ENCODE data around the gene CCDC68. TPM values are rescaled to one million over a fixed set of nuclear protein-coding genes. Genes with fewer than 3 reads are reported as not detected.

The CCDC68 gene
- total and polyA plus RNA-seq, 7 donors, result 1.0 to 2.0 (median 1.6) TPM

- Histone ChIP-seq H3K27me3 (ENCODE audit: insufficient read depth in 3 of 3, low read length in 2 of 3) (peaks cover 0 to 4% (median 0%) of the 10 kb centered on the region in 3 donors), H3K4me1 (no peaks in the 10 kb centered on the region), H3K36me3 (ENCODE audit: insufficient read depth in 1 of 2, low read depth in 1 of 2) (no peaks in the 10 kb centered on the region), H3K4me3 (no peak overlapping the region), H3K9me3 (no peaks in the 10 kb centered on the region), H3K27ac (no peak overlapping the region)
- WGBS, 3 donors, result 40 to 62% (median 55%) methylated on average over 5 of the region's 5 CpGs
- TF ChIP-seq CTCF (IDR thresholded peaks at IDR 0.05), result no peak
- ATAC-seq, result no peak
- intact Hi-C loops (cut with DNase I), result no loop called here
- no peak for DNase-seq
These were observed 78.7 kb downstream of the CCDC68 start for GRCh38 chr18:54880395-54881105.

- no peaks in the 10 kb centered on the region for H3K36me3 ChIP-seq (ENCODE audit: insufficient read depth in 1 of 2, low read depth in 1 of 2)
- intact Hi-C loops (cut with DNase I), result no loop called here
- no peak overlapping the region for H3K4me3 ChIP-seq
- WGBS, 3 donors, result 79 to 88% (median 81%) methylated on average over 4 of the region's 4 CpGs
- no peaks in the 10 kb centered on the region for H3K4me1 ChIP-seq
- H3K27me3 ChIP-seq (ENCODE audit: insufficient read depth in 3 of 3, low read length in 2 of 3), result peaks cover 0 to 4% (median 0%) of the 10 kb centered on the region in 3 donors
- H3K9me3 ChIP-seq, result no peaks in the 10 kb centered on the region
- ATAC-seq, result no peak
- no peak overlapping the region for H3K27ac ChIP-seq
- no peak for DNase-seq
- TF ChIP-seq CTCF (IDR thresholded peaks at IDR 0.05), result no peak
These were observed 79.6 kb downstream of the CCDC68 start for GRCh38 chr18:54879691-54880090.

- intact Hi-C loops (cut with DNase I), result no loop called here
- DNase-seq (no peak), ATAC-seq (no peak)
- Histone ChIP-seq H3K27me3 (ENCODE audit: insufficient read depth in 3 of 3, low read length in 2 of 3) (peaks cover 0 to 4% (median 0%) of the 10 kb centered on the region in 3 donors), H3K4me3 (no peak overlapping the region), H3K36me3 (ENCODE audit: insufficient read depth in 1 of 2, low read depth in 1 of 2) (no peaks in the 10 kb centered on the region), H3K27ac (no peak overlapping the region), H3K4me1 (no peaks in the 10 kb centered on the region), H3K9me3 (no peaks in the 10 kb centered on the region)
- TF ChIP-seq CTCF (IDR thresholded peaks at IDR 0.05), result no peak
- WGBS, 3 donors, result 68 to 73% (median 70%) methylated on average over 3 of the region's 3 CpGs
These were observed 80.5 kb downstream of the CCDC68 start for GRCh38 chr18:54878659-54879358.

- intact Hi-C loops (cut with DNase I), result no loop called here
- Histone ChIP-seq H3K27me3 (ENCODE audit: insufficient read depth in 3 of 3, low read length in 2 of 3) (peaks cover 0 to 4% (median 0%) of the 10 kb centered on the region in 3 donors), H3K4me3 (no peak overlapping the region), H3K36me3 (ENCODE audit: insufficient read depth in 1 of 2, low read depth in 1 of 2) (no peaks in the 10 kb centered on the region), H3K9me3 (no peaks in the 10 kb centered on the region), H3K4me1 (no peaks in the 10 kb centered on the region), H3K27ac (no peak overlapping the region)
- 51 to 56% (median 55%) methylated on average over 2 of the region's 2 CpGs for WGBS, 3 donors
- no peak for ATAC-seq
- DNase-seq, result no peak
- no peak for TF ChIP-seq CTCF (IDR thresholded peaks at IDR 0.05)
These were observed 81.1 kb downstream of the CCDC68 start for GRCh38 chr18:54878159-54878622.

All from psoas muscle (tissue), 8 donors.